H1 (cell line): Measurements from ENCODE around the gene CDC42SE2.

Experiments
- CTBP2 ChIP-seq: IDR thresholded peaks from 2 replicates; pipeline ENCODE4 v1.7.0; 2011; ENCODE audit warnings: borderline replicate concordance, mild to moderate bottlenecking, moderate library complexity, mixed read lengths, low read length; ENCODE audit not compliant: insufficient read depth, insufficient read length
- CTCF ChIP-seq, 3 experiments: IDR thresholded peaks; 1 replicate in 2 of 3; 2 replicates in 1 of 3; pipeline versions ENCODE4 v1.5.1 to v1.6.1; 2011; ENCODE audit warnings: low read length in 3 of 3, mild to moderate bottlenecking in 3 of 3, inconsistent platforms in 2 of 3, low read depth in 1 of 3, moderate library complexity in 1 of 3; ENCODE audit not compliant: insufficient read depth in 1 of 3; ENCODE audit errors: control extremely low read depth in 1 of 3
- FOSL1 ChIP-seq: IDR thresholded peaks from 2 replicates; pipeline ENCODE4 v1.6.1; 2011; ENCODE audit warnings: mild to moderate bottlenecking, low read depth, low read length, moderate library complexity; ENCODE audit not compliant: insufficient read depth
- JUN ChIP-seq: IDR thresholded peaks from 2 replicates; pipeline ENCODE4 v1.6.1; 2011; ENCODE audit warnings: low read depth, mild to moderate bottlenecking, improper control_type of control experiment, low read length
- POLR2A ChIP-seq, 2 experiments: IDR thresholded peaks; 1 replicate in 1 of 2; 2 replicates in 1 of 2; pipeline ENCODE4 v1.6.1; 2011; ENCODE audit warnings: low read depth in 2 of 2, low read length in 2 of 2, mild to moderate bottlenecking in 2 of 2; ENCODE audit errors: control extremely low read depth in 1 of 2
- POLR2AphosphoS5 ChIP-seq: IDR thresholded peaks from 2 replicates; pipeline ENCODE4 v1.6.1; 2011; ENCODE audit warnings: low read depth, low read length

GRCh38 chr5:131262953-131263541, 806 bp upstream of the CDC42SE2 start:
- TF ChIP-seq POLR2AphosphoS5 (no peak), CTBP2 (no peak), CTCF (IDR thresholded peaks at IDR 0.05; ENCODE audit: control extremely low read depth in 1 of 3, insufficient read depth in 1 of 3, low read depth in 1 of 3, low read length in 3 of 3) (no peak), FOSL1 (no peak), JUN (no peak), POLR2A (IDR thresholded peaks at IDR 0.05; ENCODE audit: control extremely low read depth in 1 of 2, low read depth in 2 of 2, low read length in 2 of 2) (no peak)
